Fibroblast of the aortic adventitia (primary cell): ENCODE measurements around the gene IQCE. TPM values are rescaled to one million over a fixed set of nuclear protein-coding genes. Genes with fewer than 3 reads are reported as not detected.
A peak's percentile ranks its signal among the peaks of the same experiment; 100 is the strongest.

Source experiments
- DNase-seq: peaks from one replicate; pipeline ENCODE4 v3.0.0-alpha.2; 2010; ENCODE audit warnings: low read depth
- H3K4me3 ChIP-seq: 2 replicates; pipeline ENCODE4 v1.5.1; 2011; ENCODE audit warnings: low read depth, mild to moderate bottlenecking, control low read depth, low read length, moderate library complexity
- total RNA-seq: library from RNA; depleted of rRNA; stranded (reverse); fragments of >200 nt; gene quantifications from 2 replicates; pipeline ENCODE4 v1.2.3, GENCODE V29; 2012; ENCODE audit warnings: low replicate concordance
- TF ChIP-seq, protein P1 (sequence below): IDR thresholded peaks from 2 replicates; pipeline ENCODE4 v1.5.1; 2011; ENCODE audit warnings: mild to moderate bottlenecking, low read length, control low read depth, inconsistent platforms; ENCODE audit not compliant: insufficient read depth

The IQCE gene
- total RNA-seq, 1 donor, result 14.0 TPM

DNA sequence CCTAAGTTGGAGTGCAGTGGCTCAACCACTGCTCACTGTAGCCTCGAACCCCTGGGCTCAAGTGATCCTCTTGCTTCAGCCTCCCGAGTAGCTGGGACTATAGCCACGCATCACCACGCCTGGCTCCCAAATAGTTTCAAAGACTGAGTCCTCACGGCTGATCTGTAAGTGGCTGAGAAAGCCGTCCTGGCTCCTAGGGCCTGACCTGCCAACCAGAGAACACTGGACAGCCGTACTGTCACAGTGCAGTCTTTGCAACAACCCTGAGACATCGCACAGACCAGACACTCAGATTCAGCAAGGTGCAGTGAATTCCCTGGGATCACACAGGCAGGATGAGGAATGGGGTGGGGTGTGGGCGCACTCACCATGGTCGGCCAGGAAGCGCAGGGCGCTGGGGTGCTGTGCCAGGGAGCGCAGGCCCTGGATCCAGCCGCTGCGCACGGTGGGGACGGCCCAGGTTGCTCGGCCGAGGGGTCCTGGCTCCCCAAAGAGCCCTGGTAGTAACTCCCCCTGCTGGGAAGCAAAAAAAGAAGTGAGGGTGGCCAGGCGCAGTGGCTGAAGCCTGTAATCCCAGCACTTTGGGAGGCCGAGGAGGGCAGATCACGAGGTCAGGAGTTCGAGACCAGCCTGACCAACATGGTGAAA lies 14.1 kb upstream of the IQCE start:
- no peak overlapping the region for H3K4me3 ChIP-seq
- no peak for DNase-seq
- TF ChIP-seq, protein P1, sequence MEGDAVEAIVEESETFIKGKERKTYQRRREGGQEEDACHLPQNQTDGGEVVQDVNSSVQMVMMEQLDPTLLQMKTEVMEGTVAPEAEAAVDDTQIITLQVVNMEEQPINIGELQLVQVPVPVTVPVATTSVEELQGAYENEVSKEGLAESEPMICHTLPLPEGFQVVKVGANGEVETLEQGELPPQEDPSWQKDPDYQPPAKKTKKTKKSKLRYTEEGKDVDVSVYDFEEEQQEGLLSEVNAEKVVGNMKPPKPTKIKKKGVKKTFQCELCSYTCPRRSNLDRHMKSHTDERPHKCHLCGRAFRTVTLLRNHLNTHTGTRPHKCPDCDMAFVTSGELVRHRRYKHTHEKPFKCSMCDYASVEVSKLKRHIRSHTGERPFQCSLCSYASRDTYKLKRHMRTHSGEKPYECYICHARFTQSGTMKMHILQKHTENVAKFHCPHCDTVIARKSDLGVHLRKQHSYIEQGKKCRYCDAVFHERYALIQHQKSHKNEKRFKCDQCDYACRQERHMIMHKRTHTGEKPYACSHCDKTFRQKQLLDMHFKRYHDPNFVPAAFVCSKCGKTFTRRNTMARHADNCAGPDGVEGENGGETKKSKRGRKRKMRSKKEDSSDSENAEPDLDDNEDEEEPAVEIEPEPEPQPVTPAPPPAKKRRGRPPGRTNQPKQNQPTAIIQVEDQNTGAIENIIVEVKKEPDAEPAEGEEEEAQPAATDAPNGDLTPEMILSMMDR, result no peak

DNA sequence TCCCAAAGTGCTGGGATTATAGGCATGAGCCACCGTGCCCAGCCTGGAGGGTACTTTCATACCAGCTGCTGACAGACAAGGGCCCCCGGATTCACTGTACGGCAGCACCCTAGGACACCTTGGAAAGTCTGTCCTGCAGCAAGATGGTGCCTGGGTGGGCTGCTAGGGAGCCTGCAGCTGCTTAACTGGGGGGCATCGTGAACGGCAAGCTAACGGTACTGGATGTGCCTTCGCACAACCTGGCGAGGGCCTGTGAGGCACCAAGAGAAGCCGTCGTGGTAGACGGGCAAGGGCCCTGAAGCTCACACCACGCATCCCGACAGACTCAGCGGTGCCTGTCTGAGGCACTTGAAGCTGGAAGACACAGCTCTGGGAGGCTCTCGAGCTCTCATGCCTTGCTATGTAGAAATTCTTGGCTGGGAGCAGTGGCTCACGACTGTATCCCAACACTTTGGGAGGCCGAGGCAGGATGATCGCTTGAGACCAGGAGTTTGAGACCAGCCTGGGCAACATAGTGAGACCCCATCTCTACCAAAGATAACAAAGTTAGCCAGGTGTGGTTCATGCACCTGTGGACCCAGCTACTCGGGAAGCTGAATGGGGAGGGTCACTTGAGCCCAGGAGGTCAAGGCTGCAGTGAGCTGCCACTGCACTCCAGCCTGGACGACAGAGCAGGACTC lies 12.9 kb upstream of the IQCE start:
- TF ChIP-seq, protein P1, result no peak
- H3K4me3 ChIP-seq, result no peak overlapping the region
- DNase-seq, result no peak

DNA sequence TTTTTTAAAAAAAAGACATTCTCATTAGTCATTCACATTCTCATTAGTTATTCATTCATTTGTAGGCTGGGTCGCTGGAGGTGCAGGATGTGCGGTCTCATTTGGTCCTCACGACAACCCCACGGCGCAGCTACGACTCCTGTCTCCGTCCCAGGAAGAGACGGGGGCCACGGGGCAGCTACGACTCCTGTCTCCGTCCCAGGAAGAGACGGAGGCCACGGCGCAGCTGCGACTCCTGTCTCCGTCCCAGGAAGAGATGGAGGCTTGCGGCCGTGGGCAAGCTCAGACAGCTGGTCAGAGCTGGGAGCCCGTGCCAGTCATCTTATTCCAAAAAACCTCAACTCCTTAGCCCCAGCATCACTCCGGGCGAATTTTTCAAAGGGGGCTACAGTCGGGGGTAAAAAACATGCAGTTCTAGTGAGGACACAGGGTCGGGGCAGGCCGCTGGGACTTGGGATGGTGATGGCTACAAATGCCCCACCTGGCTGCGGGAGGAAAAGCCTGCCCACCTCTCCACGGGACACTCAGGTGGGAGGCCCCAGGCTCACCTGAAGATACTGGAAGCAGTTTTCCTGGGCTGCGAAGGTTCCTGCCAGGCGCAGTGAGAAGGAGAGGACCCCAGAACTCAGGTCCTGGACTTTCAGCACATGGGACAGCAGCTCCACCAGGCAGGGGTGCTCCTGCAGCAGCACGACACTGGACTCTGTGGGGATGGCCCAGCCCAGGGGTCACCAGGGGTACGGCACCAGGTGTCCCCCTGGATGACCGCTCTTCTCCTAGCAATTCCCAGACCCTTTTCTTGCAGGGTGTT lies 11.8 kb upstream of the IQCE start:
- no peak for DNase-seq
- TF ChIP-seq, protein P1, result no peak
- H3K4me3 ChIP-seq, result no peak overlapping the region

DNA sequence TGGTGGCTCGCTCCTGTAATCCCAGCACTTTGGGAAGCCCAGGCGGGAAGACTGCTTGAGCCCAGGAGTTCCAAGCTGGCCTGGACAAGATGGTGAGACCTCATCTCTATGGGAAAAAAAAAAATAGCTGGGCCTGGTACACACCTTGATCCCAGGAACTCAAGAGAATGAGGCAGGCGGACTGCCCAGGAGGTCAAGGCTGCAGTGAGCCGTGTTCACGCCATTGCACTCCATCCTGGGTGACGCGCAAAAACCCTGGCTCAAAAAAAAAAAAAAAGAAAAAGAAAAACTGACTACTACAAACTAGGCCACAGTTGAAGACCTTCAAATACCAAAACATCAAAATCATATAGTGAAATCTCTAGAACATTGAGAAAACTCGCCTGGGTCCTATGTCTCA lies 7.4 kb upstream of the IQCE start:
- H3K4me3 ChIP-seq, result no peak overlapping the region
- no peak for DNase-seq
- TF ChIP-seq, protein P1, result no peak

DNA sequence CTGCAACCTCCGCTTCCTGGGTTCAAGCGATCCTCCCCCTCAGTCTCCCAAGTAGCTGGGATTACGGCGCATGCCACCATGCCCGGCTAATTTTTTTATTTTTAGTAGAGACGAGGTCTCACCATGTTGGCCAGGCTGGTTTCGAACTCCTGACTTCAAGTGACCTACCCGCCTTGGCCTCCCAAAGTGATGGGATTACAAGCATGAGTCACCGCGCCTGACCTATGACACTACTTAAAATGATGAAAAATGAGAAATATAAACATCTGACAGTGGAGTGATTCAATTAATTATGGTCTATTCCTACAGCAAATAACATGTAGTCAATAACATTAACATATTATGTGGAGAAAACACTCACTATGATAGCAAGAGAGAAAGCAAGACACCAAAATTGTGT lies 5.7 kb upstream of the IQCE start:
- TF ChIP-seq, protein P1, result no peak
- DNase-seq, result no peak
- H3K4me3 ChIP-seq, result no peak overlapping the region

DNA sequence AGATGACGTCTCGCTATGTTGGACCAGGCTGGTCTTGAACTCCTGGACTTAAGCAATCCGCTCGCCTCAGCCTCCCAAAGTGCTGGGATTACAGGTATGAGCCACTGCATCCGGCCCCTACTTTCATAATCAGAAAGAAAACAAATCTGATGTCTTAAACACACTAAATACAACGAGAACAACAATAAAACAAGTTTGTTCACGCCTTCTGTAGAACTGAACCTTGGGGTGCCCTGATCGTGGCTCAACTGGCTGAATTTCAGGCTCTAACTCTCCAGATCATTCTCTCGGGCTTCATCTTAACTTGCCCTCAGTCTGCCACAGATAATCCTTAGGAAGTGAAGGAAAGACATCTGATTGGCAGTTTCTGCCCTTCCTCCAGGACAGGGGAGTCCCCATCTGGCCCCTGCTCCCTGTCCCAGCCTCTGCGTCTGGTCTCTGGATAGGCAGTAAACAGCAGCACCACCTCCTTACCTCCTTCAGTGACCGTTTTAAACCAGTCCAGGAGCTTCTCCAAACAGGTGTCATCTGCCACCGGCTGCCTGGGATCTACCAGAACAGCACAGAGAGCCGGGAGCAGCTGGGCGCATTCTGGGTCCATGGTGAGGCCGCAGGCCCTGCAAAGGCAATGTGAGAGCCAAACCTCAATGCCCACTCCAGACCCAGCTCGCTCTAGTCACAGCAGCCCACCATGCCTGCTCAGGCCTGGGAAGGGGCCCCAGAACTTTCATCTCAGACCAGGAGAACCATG lies 4.8 kb upstream of the IQCE start:
- DNase-seq, result no peak
- TF ChIP-seq, protein P1, result no peak
- H3K4me3 ChIP-seq, result peak overlapping the region; percentile 83
